K562 (cell line): Measurements from ENCODE around the gene KCTD16.

Source experiments
- CTCF ChIP-seq, 3 experiments: IDR thresholded peaks in 2 of 3; conservative IDR thresholded peaks in 1 of 3; 2 replicates each; pipeline ENCODE4 v1.5.1; 2011 to 2012; ENCODE audit warnings: low read length in 3 of 3, mild to moderate bottlenecking in 3 of 3, control low read depth in 2 of 3, improper control_type of control experiment in 1 of 3, inconsistent platforms in 1 of 3, low read depth in 1 of 3, mixed read lengths in 1 of 3, moderate library complexity in 1 of 3; ENCODE audit not compliant: insufficient read depth in 2 of 3
- HDAC1 ChIP-seq, 2 experiments: fragments of 450-650 bp; IDR thresholded peaks; 2 replicates each; pipeline ENCODE4 v1.6.1; 2016 to 2017; ENCODE audit warnings: inconsistent platforms in 1 of 2, mild to moderate bottlenecking in 1 of 2, moderate library complexity in 1 of 2
- HIVEP1 ChIP-seq: fragments of 250-450 bp; sonication (Bioruptor Pico); IDR thresholded peaks from 2 replicates; pipeline ENCODE4 v1.4.0; 2020; ENCODE audit warnings: mild to moderate bottlenecking
- POLR2A ChIP-seq: fragments of 450-650 bp; conservative IDR thresholded peaks from 2 replicates; pipeline ENCODE4 v1.6.1; 2016
- SMARCB1 ChIP-seq: IDR thresholded peaks from 2 replicates; pipeline ENCODE4 v1.6.1; 2011; ENCODE audit warnings: improper control_type of control experiment, low read depth; ENCODE audit not compliant: insufficient read length
- ZBTB17 ChIP-seq: fragments of 450-650 bp; formaldehyde crosslinking; IDR thresholded peaks from 2 replicates; pipeline ENCODE4 v1.4.0; 2020; ENCODE audit warnings: mild to moderate bottlenecking

GRCh38 chr5:144421411-144421810, 250.7 kb downstream of the KCTD16 start:
- TF ChIP-seq ZBTB17 (CRISPR knock-in tag) (no peak), HIVEP1 (no peak), HDAC1 (IDR thresholded peaks at IDR 0.05) (no peak), CTCF (IDR thresholded peaks at IDR 0.05 in 2 of 3, conservative IDR thresholded peaks at IDR 0.05 in 1 of 3; ENCODE audit: insufficient read depth in 2 of 3, low read depth in 1 of 3, low read length in 3 of 3) (no peak), SMARCB1 (no peak), POLR2A (no peak)
